ENCODE data around the gene POMP.

DNA sequence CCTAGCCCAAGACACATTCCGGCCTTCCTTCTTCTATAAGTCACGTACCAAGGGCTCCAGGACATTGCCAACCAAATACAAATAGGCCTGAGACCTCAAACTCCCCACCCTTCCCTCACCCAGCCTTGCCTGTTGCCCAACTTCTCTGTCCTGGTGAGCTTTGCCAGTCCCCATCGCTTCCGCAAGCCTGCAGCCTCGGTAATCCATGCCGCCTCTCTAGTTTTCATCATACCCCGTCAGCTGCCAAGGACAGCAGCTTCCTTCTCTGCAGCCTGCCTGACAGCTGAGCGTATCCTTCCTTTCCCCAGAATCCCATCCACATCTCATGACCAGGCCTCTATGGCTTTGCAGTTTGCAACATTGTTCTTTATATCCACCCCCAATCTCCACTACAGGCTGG, 36.6 kb upstream of the POMP start:
- no peak for TF ChIP-seq NR1H2 (CRISPR knock-in tag; IDR thresholded peaks at IDR 0.05)
- no peak for TF ChIP-seq HMGXB4 (CRISPR knock-in tag; IDR thresholded peaks at IDR 0.05)
- no peak for TF ChIP-seq ATF3 (CRISPR knock-in tag; conservative IDR thresholded peaks at IDR 0.05)
- no peak for TF ChIP-seq GRHL2 (CRISPR knock-in tag; IDR thresholded peaks at IDR 0.05; ENCODE audit: insufficient replicate concordance, severe bottlenecking)
- no peak for TF ChIP-seq ATF2 (CRISPR knock-in tag; IDR thresholded peaks at IDR 0.05; ENCODE audit: borderline replicate concordance, low read depth)
- TF ChIP-seq, protein P1, sequence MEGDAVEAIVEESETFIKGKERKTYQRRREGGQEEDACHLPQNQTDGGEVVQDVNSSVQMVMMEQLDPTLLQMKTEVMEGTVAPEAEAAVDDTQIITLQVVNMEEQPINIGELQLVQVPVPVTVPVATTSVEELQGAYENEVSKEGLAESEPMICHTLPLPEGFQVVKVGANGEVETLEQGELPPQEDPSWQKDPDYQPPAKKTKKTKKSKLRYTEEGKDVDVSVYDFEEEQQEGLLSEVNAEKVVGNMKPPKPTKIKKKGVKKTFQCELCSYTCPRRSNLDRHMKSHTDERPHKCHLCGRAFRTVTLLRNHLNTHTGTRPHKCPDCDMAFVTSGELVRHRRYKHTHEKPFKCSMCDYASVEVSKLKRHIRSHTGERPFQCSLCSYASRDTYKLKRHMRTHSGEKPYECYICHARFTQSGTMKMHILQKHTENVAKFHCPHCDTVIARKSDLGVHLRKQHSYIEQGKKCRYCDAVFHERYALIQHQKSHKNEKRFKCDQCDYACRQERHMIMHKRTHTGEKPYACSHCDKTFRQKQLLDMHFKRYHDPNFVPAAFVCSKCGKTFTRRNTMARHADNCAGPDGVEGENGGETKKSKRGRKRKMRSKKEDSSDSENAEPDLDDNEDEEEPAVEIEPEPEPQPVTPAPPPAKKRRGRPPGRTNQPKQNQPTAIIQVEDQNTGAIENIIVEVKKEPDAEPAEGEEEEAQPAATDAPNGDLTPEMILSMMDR (IDR thresholded peaks at IDR 0.05) = no peak
- no peak for TF ChIP-seq NFYB (CRISPR knock-in tag; conservative IDR thresholded peaks at IDR 0.05; ENCODE audit: low read depth)
- no peak for TF ChIP-seq SMAD3 (CRISPR knock-in tag; IDR thresholded peaks at IDR 0.05; ENCODE audit: borderline replicate concordance)
- TF ChIP-seq TEAD1 (CRISPR knock-in tag; IDR thresholded peaks at IDR 0.05) = no peak
- TF ChIP-seq JUN (CRISPR knock-in tag; IDR thresholded peaks at IDR 0.05) = no peak
- no peak for TF ChIP-seq SP1 (CRISPR knock-in tag; conservative IDR thresholded peaks at IDR 0.05)
- no peak for TF ChIP-seq ZNF263 (CRISPR knock-in tag; IDR thresholded peaks at IDR 0.05; ENCODE audit: low read depth)
- no peak for TF ChIP-seq HMGA2 (CRISPR knock-in tag; IDR thresholded peaks at IDR 0.05)
